HG02852 (cell line): ENCODE results near the gene SEPTIN3.

Experiments
- ATAC-seq: cut with Tn5 transposase; IDR thresholded peaks from one replicate; pipeline ENCODE4 v1.9.1; 2021; ENCODE audit warnings: mild to moderate bottlenecking, moderate library complexity; ENCODE audit not compliant: unreplicated experiment

The SEPTIN3 gene

DNA sequence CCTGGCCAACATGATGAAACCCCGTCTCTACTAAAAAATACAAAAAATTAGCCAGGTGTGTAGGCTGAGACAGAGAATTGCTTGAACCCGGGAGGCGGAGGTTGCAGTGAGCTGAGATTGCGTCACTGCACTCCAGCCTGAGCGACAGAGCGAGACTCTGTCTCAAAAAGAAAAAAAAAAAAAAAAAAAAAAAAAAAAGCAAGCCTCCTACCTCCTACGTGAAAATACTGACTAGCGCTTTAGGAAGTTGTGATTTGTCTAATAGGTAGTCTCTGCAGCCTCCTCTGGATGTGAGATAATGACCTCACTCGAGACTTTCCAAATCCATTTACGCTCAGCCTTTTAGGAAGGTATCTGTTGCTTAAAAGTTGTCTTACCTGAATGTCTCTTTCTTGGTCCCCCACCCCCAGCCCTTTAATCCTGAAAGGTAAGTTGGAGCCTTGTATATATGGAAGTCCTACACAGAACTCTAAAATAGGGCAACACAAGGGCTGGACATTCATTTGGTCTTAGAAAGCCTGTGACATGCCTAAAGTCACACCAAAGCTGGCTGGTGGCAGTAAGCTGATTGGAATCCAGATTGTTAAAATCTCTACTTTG, 5.5 kb downstream of the SEPTIN3 start:
- no peak for ATAC-seq

DNA sequence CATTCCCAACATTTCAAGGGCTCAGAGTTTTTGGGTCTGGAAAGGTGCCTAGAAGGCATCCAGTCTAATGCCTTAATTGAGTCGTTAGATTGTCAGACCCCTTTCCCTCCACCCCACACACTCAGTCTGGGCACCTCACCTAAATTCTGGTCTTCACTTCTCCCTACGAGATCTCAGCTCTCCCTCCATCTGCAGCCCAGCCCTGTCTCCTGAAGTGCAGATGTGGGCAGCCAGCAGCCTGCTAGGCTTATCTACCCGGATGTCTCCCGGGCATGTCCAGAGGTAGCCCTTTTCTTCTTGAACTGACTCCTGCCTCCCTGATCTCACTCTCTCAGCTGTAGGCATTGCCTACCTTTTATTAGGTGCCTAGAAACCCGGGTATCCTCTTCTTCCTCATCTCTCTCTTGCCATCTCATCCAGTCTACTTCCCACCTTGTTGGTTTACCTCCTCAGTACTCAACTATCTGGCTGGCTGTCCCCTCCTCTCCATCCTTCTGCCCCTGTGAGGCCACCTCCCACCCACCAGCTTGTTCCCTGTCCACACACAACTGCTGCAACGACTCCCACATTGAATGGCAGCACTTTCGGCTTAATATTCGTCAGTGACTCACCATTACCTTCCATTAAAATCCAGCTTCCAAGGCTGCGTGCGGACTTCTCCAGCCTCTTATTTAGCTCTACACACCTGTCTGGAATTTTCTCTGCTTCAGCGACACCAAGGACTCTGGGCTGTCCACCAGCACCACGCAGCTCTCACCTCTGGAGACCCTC, 6.2 kb downstream of the SEPTIN3 start:
- ATAC-seq, result no peak

DNA sequence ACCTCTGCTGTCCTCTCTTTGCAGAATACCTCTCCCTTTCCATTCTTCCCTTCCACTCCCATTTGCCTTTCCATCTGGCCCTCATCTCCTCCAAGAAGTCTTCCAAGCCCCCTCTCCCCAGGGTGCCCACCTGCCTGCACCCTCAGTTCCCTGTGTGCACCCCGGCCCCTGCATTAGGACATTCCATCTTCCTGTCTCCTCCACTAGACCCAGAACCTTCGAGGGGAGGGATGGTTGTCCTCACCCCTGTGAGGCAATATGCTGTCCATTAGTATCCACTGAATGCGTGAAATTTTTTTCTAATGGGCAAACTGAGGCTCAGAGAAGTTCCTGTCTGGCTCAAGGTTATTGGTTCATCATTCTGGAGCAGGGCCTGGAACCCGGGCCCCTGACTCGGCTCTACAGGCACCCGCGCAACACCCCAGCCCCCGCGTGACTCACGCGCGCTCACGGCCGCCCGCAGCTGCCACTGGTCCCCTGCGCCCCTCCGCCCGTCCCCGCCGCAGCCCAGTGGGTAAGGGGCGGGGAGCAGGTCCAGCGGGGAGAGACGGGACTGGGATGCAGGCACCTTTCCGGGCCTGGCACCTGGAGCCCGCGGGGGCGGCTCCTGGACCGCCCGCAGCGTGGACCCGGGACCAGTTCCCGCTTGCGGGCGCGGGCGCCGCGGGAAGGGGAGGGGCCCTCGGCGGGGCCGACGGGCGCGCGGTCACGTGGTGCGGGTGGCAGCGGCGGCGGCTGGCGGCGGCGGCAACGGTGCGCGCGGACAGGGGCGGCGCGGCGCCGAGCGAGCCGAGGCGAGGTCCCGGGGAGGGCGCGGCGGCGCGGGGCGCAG, 7.0 kb downstream of the SEPTIN3 start:
- no peak for ATAC-seq

- no peak for ATAC-seq
Measured at GRCh38 chr22:41976961-41977566, 7.8 kb downstream of the SEPTIN3 start.

DNA sequence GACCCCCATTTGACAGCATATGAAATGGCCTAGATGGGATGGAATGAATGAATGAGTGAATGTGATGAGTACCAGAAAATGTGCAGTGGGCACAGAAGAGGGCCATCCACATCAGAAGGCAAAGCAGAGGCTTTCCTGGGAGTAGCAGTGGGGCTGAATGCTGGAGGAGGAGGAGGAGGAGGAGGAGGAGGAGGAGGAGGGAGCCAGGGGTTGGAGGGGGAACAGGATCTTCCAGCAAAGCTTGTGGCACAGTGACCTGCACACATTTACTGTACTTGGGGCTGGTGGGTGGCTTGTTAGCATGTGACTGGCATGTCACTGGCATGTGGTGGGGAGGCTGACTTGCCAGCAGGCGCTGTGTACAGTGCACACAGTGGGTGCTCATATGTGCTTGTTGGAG, 9.5 kb downstream of the SEPTIN3 start:
- ATAC-seq, result no peak

GRCh38 chr22:41979423-41980250, 10.4 kb downstream of the SEPTIN3 start:
- no peak for ATAC-seq

GRCh38 chr22:41982865-41983264, 13.6 kb downstream of the SEPTIN3 start:
- ATAC-seq, result no peak

DNA sequence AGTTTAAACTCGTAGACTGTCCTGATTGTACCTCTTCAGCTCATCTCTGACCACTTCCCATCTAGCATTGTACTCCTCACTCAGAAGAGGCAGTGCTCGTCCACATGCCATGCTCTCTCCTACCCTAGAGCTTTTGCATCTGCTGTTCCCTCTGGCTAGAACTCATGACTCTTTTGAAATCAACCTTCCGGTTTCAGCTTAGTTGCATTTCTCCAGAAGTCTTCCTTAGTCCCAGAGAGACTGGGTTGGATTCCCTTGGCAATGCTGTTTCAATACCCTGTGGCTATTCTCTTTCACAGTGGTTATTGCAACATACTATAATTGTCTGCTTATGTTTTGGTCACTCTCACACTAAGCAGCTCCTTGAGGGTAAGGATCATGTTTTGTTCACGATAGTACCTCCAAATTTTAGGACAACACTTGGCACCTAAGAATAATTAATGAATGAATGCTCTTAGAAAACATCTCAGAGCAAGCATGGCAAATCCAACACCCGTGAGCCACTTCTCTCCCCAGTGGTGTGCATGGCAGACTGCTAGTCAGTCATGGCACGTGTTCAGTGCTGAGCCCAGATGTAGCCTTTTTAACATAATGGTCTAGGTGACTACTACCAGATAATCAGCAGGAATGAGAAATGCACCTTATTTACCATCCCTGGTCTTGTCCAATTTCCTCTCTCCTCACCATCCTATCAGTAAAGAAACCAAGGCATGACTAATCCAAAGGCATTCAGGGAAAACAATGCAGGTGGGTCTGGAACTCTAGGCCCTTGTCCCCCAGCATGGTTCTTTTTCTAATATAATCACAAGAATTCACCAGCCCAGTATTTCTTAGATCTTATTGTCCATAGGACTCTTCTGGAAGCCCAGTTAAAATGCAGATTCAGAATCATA, 14.5 kb downstream of the SEPTIN3 start:
- no peak for ATAC-seq

- ATAC-seq, result no peak
Measured at GRCh38 chr22:41987276-41987675, 18.0 kb downstream of the SEPTIN3 start.

- ATAC-seq, result no peak
Measured at GRCh38 chr22:41989246-41989645, 20.0 kb downstream of the SEPTIN3 start.

GRCh38 chr22:41991111-41991510, 21.9 kb downstream of the SEPTIN3 start:
- no peak for ATAC-seq

DNA sequence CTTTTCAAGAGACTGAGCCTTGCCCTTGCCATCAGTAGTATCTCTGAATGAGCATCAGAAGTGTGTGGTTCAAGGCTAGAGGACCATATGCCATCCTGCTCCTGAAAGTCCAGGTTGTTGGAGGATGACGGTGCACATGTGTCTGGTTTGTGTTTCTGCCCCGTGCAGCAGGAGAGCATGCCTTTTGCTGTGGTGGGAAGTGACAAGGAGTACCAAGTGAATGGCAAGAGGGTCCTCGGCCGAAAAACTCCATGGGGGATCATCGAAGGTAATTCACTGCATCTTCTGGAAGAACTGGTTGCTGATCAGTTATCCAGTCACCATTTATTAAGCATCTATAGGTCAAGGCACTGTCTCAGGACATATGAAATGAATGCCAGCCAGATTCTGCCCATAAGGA, 23.3 kb downstream of the SEPTIN3 start:
- no peak for ATAC-seq

GRCh38 chr22:41995211-41995610, 26.0 kb downstream of the SEPTIN3 start:
- no peak for ATAC-seq

DNA sequence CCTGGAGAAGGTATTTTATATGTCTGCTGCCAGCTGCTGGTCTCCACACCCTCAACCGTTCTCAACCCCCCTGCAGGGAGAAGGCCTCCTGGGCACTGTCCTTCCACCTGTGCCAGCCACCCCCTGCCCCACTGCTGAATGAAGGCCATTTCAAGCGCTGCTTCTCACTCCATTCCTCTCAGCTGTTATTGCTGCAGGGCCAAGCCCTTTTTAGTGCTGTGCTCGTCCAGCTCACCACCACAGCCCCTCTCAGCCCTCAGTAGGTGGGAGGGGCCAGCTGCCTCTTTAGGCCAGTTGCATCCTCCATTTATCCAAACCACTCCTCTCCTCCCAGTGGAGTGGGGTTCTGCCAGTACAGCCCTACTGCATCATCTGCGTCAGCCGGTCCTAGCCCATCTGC, 27.6 kb downstream of the SEPTIN3 start:
- ATAC-seq, result no peak

DNA sequence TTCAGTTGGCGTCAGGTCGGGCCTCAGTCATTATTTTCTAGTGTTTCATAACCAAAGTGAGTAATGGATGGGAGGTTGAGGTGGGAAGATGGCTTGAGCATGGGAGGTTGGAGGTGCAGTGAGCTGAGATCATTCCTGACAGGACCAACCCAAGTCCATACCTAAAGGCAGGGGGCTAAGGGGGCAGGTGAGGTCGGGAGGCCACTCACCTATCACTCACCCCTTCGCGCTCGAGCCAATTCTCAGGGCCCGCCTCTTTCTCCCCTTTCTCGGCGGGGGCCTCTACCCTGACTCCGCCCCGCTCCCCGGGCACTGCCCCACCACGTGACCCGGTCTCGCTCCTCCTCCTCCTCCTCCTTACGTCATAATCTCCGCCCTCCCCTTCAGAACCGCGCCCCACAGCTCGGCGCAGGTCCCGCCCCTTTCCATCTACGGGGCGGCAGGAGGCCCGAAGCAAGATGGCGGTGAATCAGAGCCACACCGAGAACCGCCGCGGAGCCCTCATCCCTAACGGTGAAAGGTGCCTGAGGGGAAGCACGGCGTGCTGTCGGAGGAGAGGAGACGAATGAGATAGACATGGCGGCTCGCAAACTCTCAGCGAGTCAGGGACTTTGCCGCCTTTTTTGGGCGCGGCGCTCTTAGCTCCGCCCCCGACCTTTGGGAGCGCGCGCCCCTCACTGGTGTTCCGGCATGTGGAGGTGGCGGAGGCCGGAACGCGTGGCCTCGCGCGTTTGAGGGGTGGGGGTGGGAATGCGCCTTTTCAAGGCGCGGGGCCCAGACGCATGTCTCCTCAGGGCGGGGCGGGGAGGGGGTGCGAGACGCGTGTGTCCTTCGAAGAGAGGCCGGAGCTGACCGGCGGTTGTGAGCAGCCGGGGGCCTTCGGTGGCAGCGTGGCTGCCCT, 29.4 kb downstream of the SEPTIN3 start, which contains the start of gene WBP2NL:
TSS of gene WBP2NL (plus strand) at position 428 of the 901 bp plus-strand sequence. CDS start at position 459, 31 bp downstream.
- ATAC-seq, result peak; percentile 85

DNA sequence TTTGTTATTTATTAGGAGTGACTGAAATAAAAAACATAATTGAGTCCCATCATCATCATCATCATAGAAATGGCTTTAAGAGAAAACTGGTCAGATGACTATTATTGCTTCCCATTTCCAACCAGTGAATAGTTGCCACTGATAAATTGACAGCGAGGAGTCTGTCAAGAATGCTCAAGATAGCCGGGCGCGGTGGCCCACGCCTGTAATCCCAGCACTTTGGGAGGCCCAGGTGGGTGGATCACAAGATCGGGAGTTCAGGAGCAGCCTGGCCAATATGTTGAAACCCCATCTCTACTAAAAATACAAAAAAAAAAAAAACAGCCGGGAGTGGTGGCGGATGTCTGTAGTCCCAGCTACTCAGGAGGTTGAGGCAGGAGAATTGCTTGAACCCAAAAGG, 31.2 kb downstream of the SEPTIN3 start:
- no peak for ATAC-seq

DNA sequence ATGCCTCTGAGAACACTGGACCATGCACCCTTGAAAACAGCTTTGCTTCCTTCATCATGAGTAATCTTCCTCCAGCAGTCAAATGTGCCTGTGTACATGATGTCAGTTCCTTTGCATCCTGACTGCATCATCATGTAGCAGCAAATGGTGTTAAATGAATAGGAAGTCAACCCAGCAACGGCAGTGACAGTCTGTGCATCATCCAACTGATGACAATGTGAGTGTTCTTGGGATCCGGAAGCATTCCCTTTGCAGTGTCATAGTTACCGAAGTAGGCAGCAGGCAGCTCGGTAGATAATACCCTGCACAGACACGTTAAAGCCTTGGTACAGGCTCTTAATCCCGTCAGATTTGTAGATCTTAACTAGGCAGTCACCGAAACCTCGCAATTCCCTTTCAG, 31.9 kb downstream of the SEPTIN3 start:
- ATAC-seq, result no peak

DNA sequence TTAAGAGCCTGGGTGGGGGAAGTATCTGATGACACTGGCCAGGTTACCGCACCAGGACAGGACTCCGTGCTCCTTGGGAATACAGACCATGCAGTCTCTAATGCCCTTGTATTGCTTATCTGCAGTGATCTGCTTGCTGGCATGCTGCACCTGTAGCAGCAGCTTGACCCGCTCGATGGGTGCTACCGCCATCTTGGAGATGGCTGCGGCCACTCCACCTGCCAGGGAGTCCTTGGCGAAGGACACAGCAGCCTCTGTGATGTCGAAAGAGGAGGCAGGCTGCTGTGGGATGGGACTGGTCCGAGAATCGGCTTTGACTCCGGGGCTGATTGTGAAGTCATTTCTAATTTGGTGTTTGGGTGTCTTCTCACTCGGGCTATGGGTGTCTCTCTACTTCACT, 32.5 kb downstream of the SEPTIN3 start:
- ATAC-seq, result no peak
